Measurements from ENCODE around the gene SLC38A4.

GRCh38 chr12:46798056-46798455 is 27.7 kb downstream of the SLC38A4 start:
- TF ChIP-seq RAD21 (IDR thresholded peaks at IDR 0.05; ENCODE audit: low read depth) (no peak), REST (IDR thresholded peaks at IDR 0.05; ENCODE audit: low read depth) (no peak), YY1 (IDR thresholded peaks at IDR 0.05; ENCODE audit: low read depth) (no peak), EP300 (IDR thresholded peaks at IDR 0.05; ENCODE audit: borderline replicate concordance) (no peak), MAX (IDR thresholded peaks at IDR 0.05) (no peak), CREB1 (IDR thresholded peaks at IDR 0.05; ENCODE audit: low read depth) (no peak), CEBPB (IDR thresholded peaks at IDR 0.05) (no peak), EGR1 (IDR thresholded peaks at IDR 0.05) (no peak), NFIC (IDR thresholded peaks at IDR 0.05) (no peak), TAF1 (IDR thresholded peaks at IDR 0.05; ENCODE audit: low read depth) (no peak), ZBTB7A (IDR thresholded peaks at IDR 0.05; ENCODE audit: low read depth) (no peak), FOXM1 (IDR thresholded peaks at IDR 0.05; ENCODE audit: borderline replicate concordance, low read depth) (no peak), TCF12 (IDR thresholded peaks at IDR 0.05; ENCODE audit: low read depth) (no peak), USF1 (IDR thresholded peaks at IDR 0.05) (no peak)

All from Ishikawa (cell line).